Ascending aorta (tissue), 2 donors: ENCODE data around the gene SH3RF3. TPM values are rescaled to one million over a fixed set of nuclear protein-coding genes. Genes with fewer than 3 reads are reported as not detected.
A peak's percentile ranks its signal among the peaks of the same experiment; 100 is the strongest.

Experiments
- DNase-seq, 2 donors: peaks; one replicate each; pipeline ENCODE4 v3.0.0-alpha.2; 2019; ENCODE audit warnings: low spot score in 2 of 2
- H3K27ac ChIP-seq, 2 donors: fragments of 200-600 bp; sonication (generic); one replicate each; pipeline ENCODE4 v1.5.1; 2016 to 2017; ENCODE audit warnings: mild to moderate bottlenecking in 1 of 2
- H3K27me3 ChIP-seq: fragments of 200-600 bp; sonication (generic); one replicate; pipeline ENCODE4 v1.5.1; 2017
- H3K36me3 ChIP-seq, 2 donors: fragments of 200-600 bp; sonication (generic); one replicate each; pipeline ENCODE4 v1.5.1; 2016
- H3K4me1 ChIP-seq, 2 donors: fragments of 200-600 bp; sonication (generic); one replicate each; pipeline ENCODE4 v1.5.1; 2016 to 2017; ENCODE audit warnings: mild to moderate bottlenecking in 1 of 2
- H3K4me3 ChIP-seq, 2 donors: fragments of 200-600 bp; sonication (generic); one replicate each; pipeline ENCODE4 v1.5.1; 2016 to 2017; ENCODE audit warnings: mild to moderate bottlenecking in 1 of 2
- H3K9me3 ChIP-seq, 2 donors: fragments of 200-600 bp; sonication (generic); one replicate each; pipeline ENCODE4 v1.5.1; 2016
- intact Hi-C: fragments of 100-400 bp; cut with DNase I; formaldehyde crosslinking; loops from one replicate; pipeline ENCODE4 v1.15.1; 2023
- total RNA-seq: library from RNA; depleted of rRNA; stranded (reverse); fragments of >200 nt; gene quantifications from one replicate; pipeline ENCODE4 v1.1.0, GENCODE V29; 2016
- TF ChIP-seq, protein P1 (sequence below), 3 experiments: fragments of 200-600 bp in 2 of 3; fragments of 450-650 bp in 1 of 3; sonication (generic) in 2 of 3; IDR thresholded peaks; one replicate each; pipeline ENCODE4 v1.5.1; 2016 to 2019; ENCODE audit warnings: antibody characterized with exemption in 3 of 3, mild to moderate bottlenecking in 1 of 3, moderate library complexity in 1 of 3

The SH3RF3 gene
- total RNA-seq, 1 donor from 2014 or later: 53.5 TPM

DNA sequence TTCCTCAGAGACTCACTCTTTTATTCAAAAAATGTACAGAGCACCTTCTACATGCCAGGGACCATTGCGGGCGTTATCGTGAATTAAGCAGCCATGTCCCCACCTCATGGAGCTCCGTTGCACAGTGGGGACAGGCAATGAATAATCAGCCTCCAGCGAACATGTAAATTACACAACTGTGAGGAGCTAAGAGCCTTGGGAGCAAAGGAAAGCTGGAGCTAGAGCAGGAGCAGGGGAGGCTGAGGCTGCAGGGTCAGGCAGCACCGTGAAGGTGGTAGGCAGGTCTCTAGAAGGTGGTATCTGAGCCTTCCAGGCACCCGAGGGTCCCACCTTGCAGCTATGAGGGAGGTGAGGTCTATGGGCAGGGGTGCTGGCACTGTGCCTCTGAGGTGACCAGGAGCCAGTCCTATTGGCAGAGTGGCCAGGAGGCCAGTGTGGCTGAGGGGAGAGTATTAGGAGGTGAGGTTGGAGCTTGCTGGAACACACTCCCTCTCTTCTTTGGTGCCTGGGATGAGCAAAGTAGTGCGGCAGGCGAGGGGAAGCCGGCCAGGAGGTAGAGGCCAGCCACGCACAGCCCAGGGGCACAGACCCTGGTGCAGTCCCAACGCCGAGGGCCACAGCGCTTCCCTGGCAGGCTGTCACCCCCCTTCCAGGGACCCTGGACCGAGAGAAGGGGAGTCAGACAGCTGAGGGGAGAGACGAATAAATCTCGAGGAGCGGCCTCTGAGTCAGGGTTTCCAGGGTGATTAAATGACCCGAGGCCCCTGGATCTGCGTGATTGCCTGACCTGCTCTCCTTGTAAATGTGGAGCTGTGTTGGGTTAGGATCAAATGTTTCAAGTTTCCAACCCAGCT, 317.5 kb downstream of the SH3RF3 start:
- TF ChIP-seq, protein P1, sequence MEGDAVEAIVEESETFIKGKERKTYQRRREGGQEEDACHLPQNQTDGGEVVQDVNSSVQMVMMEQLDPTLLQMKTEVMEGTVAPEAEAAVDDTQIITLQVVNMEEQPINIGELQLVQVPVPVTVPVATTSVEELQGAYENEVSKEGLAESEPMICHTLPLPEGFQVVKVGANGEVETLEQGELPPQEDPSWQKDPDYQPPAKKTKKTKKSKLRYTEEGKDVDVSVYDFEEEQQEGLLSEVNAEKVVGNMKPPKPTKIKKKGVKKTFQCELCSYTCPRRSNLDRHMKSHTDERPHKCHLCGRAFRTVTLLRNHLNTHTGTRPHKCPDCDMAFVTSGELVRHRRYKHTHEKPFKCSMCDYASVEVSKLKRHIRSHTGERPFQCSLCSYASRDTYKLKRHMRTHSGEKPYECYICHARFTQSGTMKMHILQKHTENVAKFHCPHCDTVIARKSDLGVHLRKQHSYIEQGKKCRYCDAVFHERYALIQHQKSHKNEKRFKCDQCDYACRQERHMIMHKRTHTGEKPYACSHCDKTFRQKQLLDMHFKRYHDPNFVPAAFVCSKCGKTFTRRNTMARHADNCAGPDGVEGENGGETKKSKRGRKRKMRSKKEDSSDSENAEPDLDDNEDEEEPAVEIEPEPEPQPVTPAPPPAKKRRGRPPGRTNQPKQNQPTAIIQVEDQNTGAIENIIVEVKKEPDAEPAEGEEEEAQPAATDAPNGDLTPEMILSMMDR (IDR thresholded peaks at IDR 0.05): no peak
- Histone ChIP-seq H3K4me3 (no peak overlapping the region), H3K4me1 (peaks cover 12 to 41% of the 10 kb centered on the region in 2 donors), H3K27ac (peak overlapping the region; percentile 85 to 92), H3K9me3 (peaks cover 5 to 29% of the 10 kb centered on the region in 2 donors), H3K36me3 (peaks cover 0 to 5% of the 10 kb centered on the region in 2 donors), H3K27me3 (no peaks in the 10 kb centered on the region)
- intact Hi-C loops: no loop called here
- DNase-seq: peak in 1 of 2 donors; percentile 61

DNA sequence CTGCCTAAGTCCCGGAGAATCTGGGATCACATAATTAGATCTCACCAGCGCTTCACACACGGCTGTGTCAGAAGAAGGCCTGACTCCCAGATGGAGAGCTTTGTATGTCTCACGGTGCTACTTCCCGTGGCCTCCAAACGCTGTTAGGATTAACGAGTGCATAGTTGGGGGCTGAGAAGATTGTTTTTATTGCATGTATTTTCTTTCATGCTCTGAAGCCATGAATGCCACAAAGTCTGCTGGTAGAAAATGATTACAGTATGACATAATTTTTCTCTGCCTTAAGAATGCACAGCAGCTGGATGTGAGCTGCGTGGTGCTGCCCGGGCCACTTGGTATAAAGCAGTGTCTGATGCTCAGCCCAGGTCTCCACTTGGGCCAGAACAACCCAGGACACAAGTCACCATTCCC, 318.3 kb downstream of the SH3RF3 start:
- TF ChIP-seq, protein P1 (IDR thresholded peaks at IDR 0.05): no peak
- Histone ChIP-seq H3K36me3 (peaks cover 0 to 7% of the 10 kb centered on the region in 2 donors), H3K4me1 (peaks cover 12 to 45% of the 10 kb centered on the region in 2 donors), H3K9me3 (peaks cover 5 to 21% of the 10 kb centered on the region in 2 donors), H3K27ac (peak overlapping the region; percentile 85 to 92), H3K27me3 (no peaks in the 10 kb centered on the region), H3K4me3 (no peak overlapping the region)
- DNase-seq: peak in 1 of 2 donors; percentile 59
- intact Hi-C loops: no loop called here

DNA sequence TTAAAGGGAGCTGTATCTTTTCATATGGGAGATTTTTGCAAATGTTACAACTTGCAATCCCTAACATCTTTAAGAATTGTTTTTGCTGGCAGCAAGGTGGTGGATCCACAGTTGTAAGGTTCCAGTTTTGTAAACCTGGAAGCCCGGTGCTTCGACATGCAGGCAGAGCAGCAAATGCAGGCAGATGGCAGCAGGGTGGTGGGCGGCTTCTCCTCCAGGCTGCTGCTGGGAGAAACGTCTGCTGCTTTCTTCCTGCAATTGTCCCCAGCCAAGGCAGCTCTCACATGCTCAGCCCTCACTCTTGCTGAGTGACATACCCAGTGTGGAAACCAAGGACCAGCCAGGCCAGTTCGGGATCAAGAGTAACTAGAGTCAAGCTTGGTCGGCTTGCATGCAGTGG, 318.8 kb downstream of the SH3RF3 start:
- DNase-seq: peak in 1 of 2 donors; percentile 58
- H3K27me3 ChIP-seq: no peaks in the 10 kb centered on the region
- intact Hi-C loops: no loop called here
- peaks cover 12 to 51% of the 10 kb centered on the region in 2 donors for H3K4me1 ChIP-seq
- H3K27ac ChIP-seq: peak overlapping the region; percentile 85 to 92
- peaks cover 5 to 16% of the 10 kb centered on the region in 2 donors for H3K9me3 ChIP-seq
- peaks cover 0 to 9% of the 10 kb centered on the region in 2 donors for H3K36me3 ChIP-seq
- no peak overlapping the region for H3K4me3 ChIP-seq
- TF ChIP-seq, protein P1 (IDR thresholded peaks at IDR 0.05): no peak

DNA sequence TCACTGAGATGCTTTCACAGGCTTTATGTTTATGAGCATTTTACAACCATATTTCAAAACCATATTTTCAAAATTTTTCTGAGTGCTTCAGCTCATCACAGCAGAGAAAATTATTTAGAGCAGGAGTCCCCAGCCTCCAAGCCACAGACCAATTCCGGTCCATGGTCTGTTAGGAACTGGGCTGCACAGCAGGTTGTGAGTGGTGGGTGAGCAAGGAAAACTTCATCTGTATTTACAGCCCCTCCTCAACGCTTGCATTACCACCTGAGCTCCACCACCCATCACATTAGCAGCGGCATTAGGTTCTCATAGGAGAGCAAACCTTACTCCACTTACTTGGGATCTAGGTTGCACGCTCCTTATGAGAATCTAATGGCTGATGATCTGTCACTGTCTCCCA, 319.2 kb downstream of the SH3RF3 start:
- intact Hi-C loops: no loop called here
- no peaks in the 10 kb centered on the region for H3K27me3 ChIP-seq
- H3K36me3 ChIP-seq: peaks cover 0 to 7% of the 10 kb centered on the region in 2 donors
- TF ChIP-seq, protein P1 (IDR thresholded peaks at IDR 0.05): no peak
- DNase-seq: peak in 1 of 2 donors; percentile 13
- peaks cover 5 to 12% of the 10 kb centered on the region in 2 donors for H3K9me3 ChIP-seq
- peaks cover 12 to 54% of the 10 kb centered on the region in 2 donors for H3K4me1 ChIP-seq
- H3K27ac ChIP-seq: peak overlapping the region; percentile 85 to 92
- H3K4me3 ChIP-seq: no peak overlapping the region

DNA sequence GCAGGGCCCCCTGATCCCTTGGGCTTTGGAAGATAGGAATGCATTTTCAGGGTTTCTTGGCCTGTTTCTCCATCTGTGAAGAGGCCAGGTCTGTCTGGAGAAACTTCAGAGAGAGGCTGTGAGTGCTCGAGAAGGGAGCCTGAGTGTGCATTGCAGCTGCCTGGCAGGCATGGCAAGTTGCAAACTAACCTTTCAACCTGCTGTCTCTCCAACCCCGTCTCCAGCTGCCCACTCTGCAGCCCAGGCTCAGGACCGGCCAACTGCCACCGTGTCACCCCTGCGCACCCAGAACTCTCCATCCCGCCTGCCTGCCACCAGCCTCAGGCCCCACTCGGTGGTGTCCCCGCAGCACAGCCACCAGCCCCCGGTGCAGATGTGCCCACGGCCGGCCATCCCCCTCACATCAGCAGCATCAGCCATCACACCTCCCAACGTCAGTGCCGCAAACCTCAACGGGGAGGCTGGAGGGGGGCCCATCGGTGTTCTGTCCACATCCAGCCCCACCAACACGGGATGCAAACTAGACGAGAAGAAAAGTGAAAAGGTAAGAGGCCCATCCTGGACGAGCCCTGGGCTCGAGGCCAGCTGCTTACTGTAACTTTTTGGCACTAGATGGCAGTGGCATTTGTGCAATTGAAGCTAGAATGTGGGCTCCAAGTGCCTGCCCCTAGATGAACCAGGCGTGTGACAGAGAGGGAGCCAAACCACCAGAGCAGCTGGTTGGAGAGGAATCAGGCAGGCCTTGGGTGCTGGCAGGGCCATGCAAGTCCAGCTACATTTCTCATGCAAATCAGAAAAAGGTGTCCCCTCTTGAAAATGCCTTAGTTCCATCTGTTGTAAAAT, 320.2 kb downstream of the SH3RF3 start:
- H3K36me3 ChIP-seq: peaks cover 0 to 9% of the 10 kb centered on the region in 2 donors
- TF ChIP-seq, protein P1 (IDR thresholded peaks at IDR 0.05): no peak
- H3K4me1 ChIP-seq: peaks cover 12 to 54% of the 10 kb centered on the region in 2 donors
- DNase-seq: peak in 1 of 2 donors; percentile 71
- H3K4me3 ChIP-seq: no peak overlapping the region
- no peaks in the 10 kb centered on the region for H3K27me3 ChIP-seq
- peak overlapping the region; percentile 24 to 41 for H3K27ac ChIP-seq
- peaks cover 5 to 10% of the 10 kb centered on the region in 2 donors for H3K9me3 ChIP-seq
- intact Hi-C loops: no loop called here
